HUES64 (cell line): ENCODE data around the gene PIP5K1C.

ENCODE experiments used
- H3K27ac ChIP-seq: 2 replicates; pipeline ENCODE4 v1.7.0; 2013; ENCODE audit warnings: low read depth, low read length, inconsistent platforms
- H3K27me3 ChIP-seq: 2 replicates; pipeline ENCODE4 v1.6.1; 2013; ENCODE audit warnings: mild to moderate bottlenecking, low read length; ENCODE audit not compliant: insufficient read depth
- H3K36me3 ChIP-seq: 2 replicates; pipeline ENCODE4 v1.6.1; 2013; ENCODE audit warnings: mild to moderate bottlenecking, low read length; ENCODE audit not compliant: insufficient read depth
- H3K4me1 ChIP-seq: 2 replicates; pipeline ENCODE4 v1.6.1; 2013; ENCODE audit warnings: mild to moderate bottlenecking, low read length, moderate library complexity; ENCODE audit not compliant: insufficient read depth
- H3K4me3 ChIP-seq: 2 replicates; pipeline ENCODE4 v1.5.1; 2013; ENCODE audit warnings: mild to moderate bottlenecking, low read length, moderate library complexity
- H3K9ac ChIP-seq: 2 replicates; pipeline ENCODE4 v1.6.1; 2013; ENCODE audit warnings: mild to moderate bottlenecking, low read depth, low read length
- H3K9me3 ChIP-seq: 2 replicates; pipeline ENCODE4 v1.6.1; 2013; ENCODE audit warnings: low read depth, low read length; ENCODE audit not compliant: insufficient read depth
- WGBS: fragments of 150-250, 120-280 bp; methylation state at CpG from one replicate; pipeline ENCODE4 v1.1.7; 2013; ENCODE audit warnings: missing lambda C conversion rate; 5-methylcytosine and 5-hydroxymethylcytosine counted together

PIP5K1C gene

DNA sequence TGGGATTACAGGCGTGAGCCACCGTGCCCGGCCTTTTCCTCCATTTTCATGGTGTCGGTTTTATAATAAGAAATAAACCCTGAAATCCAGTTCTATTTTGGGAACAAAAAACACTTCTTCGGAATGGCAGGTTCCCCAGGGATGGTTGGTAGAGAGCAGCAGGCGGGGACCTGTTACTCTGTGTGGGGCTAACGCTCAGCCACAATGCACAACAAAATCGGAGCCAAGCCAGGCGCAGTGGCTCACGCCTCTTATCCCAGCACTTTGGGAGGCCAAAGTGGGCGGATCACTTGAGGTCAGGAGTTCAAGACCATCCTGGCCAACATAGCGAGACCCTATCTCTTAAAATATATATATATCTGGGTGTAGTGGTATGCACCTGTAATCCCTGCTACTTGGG is 99.2 kb downstream of the PIP5K1C start:
- H3K4me3 ChIP-seq = no peak overlapping the region
- H3K9ac ChIP-seq = no peak overlapping the region
- no peaks in the 10 kb centered on the region for H3K4me1 ChIP-seq
- no peaks in the 10 kb centered on the region for H3K36me3 ChIP-seq
- H3K9me3 ChIP-seq = no peaks in the 10 kb centered on the region
- H3K27me3 ChIP-seq = peaks cover 9% of the 10 kb centered on the region
- H3K27ac ChIP-seq = no peak overlapping the region
- WGBS = 94% methylated on average over 11 of the region's 12 CpGs

DNA sequence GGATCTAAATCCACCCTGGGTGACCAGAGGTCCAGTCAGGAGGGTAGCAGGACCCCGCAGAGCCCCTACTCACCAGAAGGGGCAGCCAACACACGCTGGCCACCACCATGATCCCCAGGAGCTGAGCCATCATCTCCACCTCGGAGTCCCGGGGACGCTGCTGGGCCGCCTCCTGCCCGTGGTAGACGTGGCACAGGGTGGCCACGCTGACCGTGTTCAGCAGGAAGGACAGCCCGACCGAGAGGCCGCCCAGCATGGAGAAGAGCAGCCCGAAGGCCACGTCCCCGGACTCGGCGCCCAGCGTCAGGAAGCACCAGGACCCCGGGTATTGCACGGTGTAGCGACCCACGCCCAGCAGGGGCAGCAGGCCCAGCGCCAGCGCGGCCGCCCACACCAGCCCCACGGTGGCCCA is 100.5 kb downstream of the PIP5K1C start:
- Histone ChIP-seq H3K36me3 (no peaks in the 10 kb centered on the region), H3K27me3 (no peaks in the 10 kb centered on the region), H3K4me3 (no peak overlapping the region), H3K9me3 (no peaks in the 10 kb centered on the region), H3K4me1 (no peaks in the 10 kb centered on the region), H3K9ac (no peak overlapping the region), H3K27ac (no peak overlapping the region)
- WGBS = 90% methylated on average over 28 of the region's 28 CpGs

DNA sequence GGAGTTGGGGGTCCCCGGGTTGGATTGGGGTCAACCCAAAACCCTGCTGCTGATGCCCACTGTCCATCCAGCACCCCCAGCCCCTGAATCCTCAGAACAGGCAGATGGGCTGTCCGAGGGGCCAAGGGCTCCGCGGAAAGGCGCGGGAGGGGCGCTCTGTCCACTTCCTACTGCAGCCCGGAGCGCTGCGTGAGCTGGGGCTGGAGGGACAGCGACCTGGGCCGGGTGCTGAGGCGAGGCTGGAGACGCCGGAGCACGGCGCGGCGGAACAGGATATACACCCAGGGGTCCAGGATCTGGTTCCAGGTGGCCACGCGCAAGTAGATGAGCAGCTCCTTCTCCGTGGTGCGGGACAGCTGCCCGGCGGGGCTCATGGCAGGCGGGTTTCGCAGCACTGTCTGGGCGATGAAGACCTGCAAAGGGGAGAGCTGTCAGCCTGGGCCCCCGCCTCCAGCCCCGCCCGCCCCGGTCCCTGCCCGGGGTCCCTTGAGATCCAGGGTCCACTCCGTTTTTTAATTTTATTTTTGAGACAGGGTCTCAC is 104.7 kb downstream of the PIP5K1C start:
- H3K27me3 ChIP-seq = 0 out of 2 replicates have a peak, but pooled peaks cover 2% of the 10 kb centered on the region
- H3K9ac ChIP-seq = no peak overlapping the region
- no peak overlapping the region for H3K27ac ChIP-seq
- no peaks in the 10 kb centered on the region; the same call in 1 of the 2 replicates for H3K9me3 ChIP-seq
- no peak overlapping the region for H3K4me3 ChIP-seq
- 91% methylated on average over 34 of the region's 34 CpGs for WGBS
- no peaks in the 10 kb centered on the region for H3K4me1 ChIP-seq
- no peaks in the 10 kb centered on the region for H3K36me3 ChIP-seq

DNA sequence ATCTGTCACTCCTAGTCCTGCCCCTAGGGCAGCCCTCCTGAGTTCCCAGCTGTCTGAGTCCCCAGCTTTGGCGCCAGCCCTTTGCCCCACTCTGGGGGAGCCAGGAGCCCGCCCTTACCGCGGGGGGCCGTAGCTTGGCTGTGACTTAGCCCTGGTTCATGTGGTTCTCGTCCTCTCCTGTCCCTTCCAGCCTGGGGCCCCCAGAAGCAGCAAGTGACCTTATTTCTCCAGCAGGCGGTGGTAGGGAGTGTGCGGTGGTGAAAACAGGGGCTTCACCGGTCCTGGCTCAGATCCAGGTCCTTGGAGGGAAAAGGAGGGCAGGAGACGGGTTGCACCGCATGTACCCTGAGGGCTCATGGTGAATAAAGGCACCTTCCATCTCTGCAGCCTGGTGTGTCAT is 107.1 kb downstream of the PIP5K1C start:
- no peak overlapping the region for H3K9ac ChIP-seq
- H3K4me3 ChIP-seq = no peak overlapping the region
- H3K4me1 ChIP-seq = no peaks in the 10 kb centered on the region
- H3K27ac ChIP-seq = no peak overlapping the region
- no peaks in the 10 kb centered on the region for H3K36me3 ChIP-seq
- no peaks in the 10 kb centered on the region; the same call in 1 of the 2 replicates for H3K9me3 ChIP-seq
- H3K27me3 ChIP-seq = 0 out of 2 replicates have a peak, but pooled peaks cover 2% of the 10 kb centered on the region
- 44% methylated on average over 11 of the region's 11 CpGs for WGBS

DNA sequence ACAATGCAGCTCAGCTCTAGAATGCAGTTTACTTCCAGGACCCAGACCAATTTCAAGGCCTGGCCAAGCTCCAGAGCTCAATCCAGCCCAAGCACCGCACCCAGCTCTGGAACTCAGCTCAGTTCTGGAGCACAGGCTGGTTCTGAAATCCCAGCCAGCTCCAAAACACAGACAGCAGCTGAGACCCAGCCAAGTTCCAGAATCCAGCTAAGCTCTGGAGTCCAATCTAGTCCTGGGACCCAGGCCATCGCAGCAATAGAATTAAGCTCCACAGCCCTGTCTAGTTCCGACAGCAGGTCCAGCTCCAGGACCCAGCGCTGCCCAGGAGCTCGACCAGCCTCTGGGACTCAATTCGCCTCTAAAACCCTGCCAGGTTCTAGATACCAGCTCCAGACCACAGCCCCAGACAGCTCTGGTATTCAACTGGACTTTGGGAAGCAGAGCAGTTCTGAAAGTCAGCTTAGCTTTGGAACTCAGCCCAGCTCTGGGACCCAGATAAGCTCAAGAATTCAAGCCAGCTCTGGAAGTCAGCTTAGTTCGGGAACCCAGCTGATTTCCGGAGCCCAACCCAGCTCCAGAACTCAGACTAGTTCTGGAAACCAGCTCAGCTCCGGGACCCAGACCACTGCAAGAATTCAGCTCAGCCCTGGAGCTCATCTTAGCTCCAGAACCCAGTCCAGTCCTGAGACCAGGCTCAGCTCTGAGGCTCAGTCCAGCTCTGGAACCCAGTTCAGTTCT is 108.2 kb downstream of the PIP5K1C start:
- Histone ChIP-seq H3K9me3 (no peaks in the 10 kb centered on the region; the same call in 1 of the 2 replicates), H3K9ac (no peak overlapping the region), H3K27me3 (peaks cover 3% of the 10 kb centered on the region; the same call in 1 of the 2 replicates), H3K4me1 (no peaks in the 10 kb centered on the region), H3K27ac (no peak overlapping the region), H3K4me3 (no peak overlapping the region), H3K36me3 (no peaks in the 10 kb centered on the region)
- WGBS = 90% methylated on average over 9 of the region's 9 CpGs

DNA sequence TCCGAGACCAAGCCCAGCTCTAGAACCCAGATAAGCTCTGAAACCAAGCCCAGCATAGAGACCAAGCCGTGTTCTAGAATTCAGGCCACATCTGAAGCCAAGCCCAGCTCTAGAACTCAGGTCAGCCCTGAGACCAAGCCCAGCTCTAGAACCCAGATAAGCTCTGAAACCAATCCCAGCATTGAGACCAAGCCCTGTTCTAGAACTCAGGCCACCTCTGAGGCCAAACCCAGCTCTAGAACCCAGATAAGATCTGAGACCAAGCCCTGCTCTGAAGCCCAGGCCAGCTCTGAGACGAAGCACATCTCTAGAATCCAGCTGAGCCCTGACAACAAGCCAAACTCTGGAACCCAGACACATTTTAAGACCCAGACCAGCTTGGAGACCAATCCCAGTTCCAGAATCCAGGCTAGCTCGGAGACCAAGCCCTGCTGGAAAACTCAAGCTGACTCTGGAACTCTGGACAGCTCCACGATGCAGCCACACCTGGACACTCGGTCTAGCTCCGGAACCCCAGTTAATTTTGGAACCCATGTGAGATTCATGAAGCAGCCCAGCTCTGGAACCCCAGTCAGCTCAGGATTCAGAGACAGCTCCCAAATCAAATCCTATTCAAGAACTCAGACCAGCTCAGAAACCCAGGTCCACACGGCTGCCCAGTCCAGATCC is 109.1 kb downstream of the PIP5K1C start:
- no peaks in the 10 kb centered on the region for H3K4me1 ChIP-seq
- H3K36me3 ChIP-seq = no peaks in the 10 kb centered on the region
- H3K27ac ChIP-seq = no peak overlapping the region
- WGBS = 87% methylated on average over 8 of the region's 8 CpGs
- peaks cover 11% of the 10 kb centered on the region for H3K27me3 ChIP-seq
- H3K4me3 ChIP-seq = no peak overlapping the region
- H3K9me3 ChIP-seq = no peaks in the 10 kb centered on the region; the same call in 1 of the 2 replicates
- H3K9ac ChIP-seq = no peak overlapping the region

DNA sequence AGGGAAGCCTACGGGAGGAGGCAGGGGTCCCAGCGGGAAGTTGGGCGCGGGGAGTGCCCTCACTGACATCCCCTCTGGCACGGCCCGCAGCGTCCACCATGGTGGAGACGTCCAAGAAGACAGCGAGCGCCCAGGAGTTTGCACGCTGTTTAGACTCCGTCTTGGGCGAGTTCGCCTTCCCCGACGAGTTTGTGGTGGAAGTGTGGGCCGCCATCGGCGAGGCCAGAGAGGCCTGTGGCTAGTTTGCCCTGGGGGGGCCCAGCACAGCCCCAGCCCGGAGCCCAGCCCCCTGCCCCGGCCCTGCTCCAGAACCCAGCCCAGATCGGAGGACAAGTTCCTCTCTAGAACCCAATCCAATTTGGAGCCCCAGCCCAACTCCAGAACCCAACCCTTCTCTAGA is 110.3 kb downstream of the PIP5K1C start:
- no peak overlapping the region for H3K4me3 ChIP-seq
- H3K4me1 ChIP-seq = no peaks in the 10 kb centered on the region
- no peaks in the 10 kb centered on the region; the same call in 1 of the 2 replicates for H3K9me3 ChIP-seq
- WGBS = 94% methylated on average over 22 of the region's 22 CpGs
- H3K36me3 ChIP-seq = no peaks in the 10 kb centered on the region
- no peak overlapping the region for H3K27ac ChIP-seq
- no peak overlapping the region for H3K9ac ChIP-seq
- H3K27me3 ChIP-seq = peaks cover 23% of the 10 kb centered on the region

DNA sequence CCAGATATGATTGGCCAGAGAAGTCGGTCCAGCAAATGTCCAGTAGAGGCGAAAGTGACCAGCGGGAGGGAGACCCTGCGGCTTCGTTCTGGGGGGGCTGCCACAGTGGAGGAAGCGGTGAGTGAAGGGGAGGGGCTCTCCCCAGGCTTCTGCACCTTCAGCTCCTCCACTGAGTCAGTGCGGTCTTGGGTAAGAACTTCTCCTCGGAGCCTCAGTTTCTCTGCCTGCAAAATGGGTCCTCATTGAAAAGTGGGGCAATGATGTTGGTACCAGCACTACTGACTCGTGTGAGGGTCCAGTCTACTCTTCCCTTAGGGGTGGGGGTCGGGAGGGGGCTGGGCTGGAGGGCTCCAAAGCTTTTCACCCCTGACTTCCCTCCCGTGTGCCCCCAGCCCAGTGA is 110.8 kb downstream of the PIP5K1C start:
- H3K9me3 ChIP-seq = no peaks in the 10 kb centered on the region; the same call in 1 of the 2 replicates
- H3K27me3 ChIP-seq = peaks cover 27% of the 10 kb centered on the region
- H3K9ac ChIP-seq = no peak overlapping the region
- no peaks in the 10 kb centered on the region for H3K4me1 ChIP-seq
- no peak overlapping the region for H3K27ac ChIP-seq
- H3K4me3 ChIP-seq = no peak overlapping the region
- 78% methylated on average over 11 of the region's 11 CpGs for WGBS
- no peaks in the 10 kb centered on the region for H3K36me3 ChIP-seq

DNA sequence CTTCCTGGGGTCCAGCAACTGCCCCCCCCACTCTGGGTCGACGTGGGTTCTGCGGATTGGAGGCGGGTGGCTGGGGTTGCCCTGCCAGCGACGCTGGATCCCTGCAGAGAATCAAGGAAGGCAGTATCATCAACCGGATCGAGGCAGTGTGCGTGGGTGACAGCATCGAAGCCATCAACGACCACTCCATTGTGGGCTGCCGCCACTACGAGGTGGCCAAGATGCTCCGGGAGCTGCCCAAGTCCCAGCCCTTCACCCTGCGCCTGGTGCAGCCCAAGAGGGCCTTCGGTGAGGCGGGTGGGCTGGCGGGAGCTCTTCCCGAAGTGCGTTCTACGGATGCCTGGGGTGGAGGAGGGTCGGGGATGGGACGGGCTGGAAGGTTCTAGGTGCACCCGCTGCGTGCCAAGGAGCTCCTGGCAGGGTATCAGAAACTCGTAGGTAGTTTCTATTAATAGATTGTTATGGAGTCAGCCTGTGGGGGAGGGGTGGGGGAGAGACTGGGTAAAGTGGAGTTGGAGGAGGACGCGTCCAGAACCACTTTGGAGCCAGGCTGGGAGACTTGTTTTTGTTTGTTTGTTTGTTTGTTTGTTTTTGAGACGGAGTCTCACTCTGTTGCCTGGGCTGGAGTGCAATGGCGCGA is 113.4 kb downstream of the PIP5K1C start:
- Histone ChIP-seq H3K27me3 (peaks cover 35% of the 10 kb centered on the region), H3K4me1 (no peaks in the 10 kb centered on the region), H3K9ac (no peak overlapping the region), H3K9me3 (no peaks in the 10 kb centered on the region; the same call in 1 of the 2 replicates), H3K4me3 (no peak overlapping the region), H3K36me3 (no peaks in the 10 kb centered on the region), H3K27ac (no peak overlapping the region)
- 67% methylated on average over 31 of the region's 31 CpGs for WGBS

DNA sequence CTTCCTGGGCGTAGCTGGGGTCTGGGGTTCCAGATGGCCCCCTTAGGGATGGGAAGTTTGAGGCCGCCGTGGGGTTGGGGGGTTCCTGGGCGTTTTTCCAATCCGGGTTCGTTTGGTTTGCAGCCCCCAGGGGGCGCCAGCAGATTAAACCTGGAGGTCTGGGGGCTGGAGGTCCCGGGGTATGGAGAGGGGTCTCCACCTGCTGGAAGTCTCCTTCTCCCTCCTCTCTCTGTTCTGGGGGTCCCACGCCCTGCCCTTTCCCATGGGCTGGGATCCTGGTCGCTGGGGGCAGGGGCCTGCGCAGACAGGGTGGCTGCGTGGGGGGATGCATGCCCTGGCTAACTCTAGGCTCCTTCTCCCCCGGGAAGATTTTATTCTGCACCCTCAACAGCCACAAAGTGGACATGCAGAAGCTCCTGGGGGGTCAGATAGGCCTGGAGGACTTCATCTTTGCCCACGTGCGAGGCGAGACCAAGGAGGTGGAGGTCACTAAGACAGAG is 114.1 kb downstream of the PIP5K1C start:
- Histone ChIP-seq H3K9ac (peak overlapping the region; percentile 61; the same call in 1 of the 2 replicates), H3K36me3 (no peaks in the 10 kb centered on the region), H3K27me3 (peaks cover 35% of the 10 kb centered on the region), H3K4me1 (no peaks in the 10 kb centered on the region), H3K9me3 (no peaks in the 10 kb centered on the region), H3K4me3 (peak overlapping the region; percentile 51), H3K27ac (no peak overlapping the region)
- 31% methylated on average over 16 of the region's 16 CpGs for WGBS
